Dendritic cell treated with granulocyte-macrophage colony-stimulating factor and Interleukin-4, amounts not matched to agents 40 ng/mL and 50 ng/mL, for 4 days (primary cell): ENCODE results near the gene MRTFB.

ENCODE experiments used
- H3K27ac Mint-ChIP-seq: one replicate; pipeline ENCODE4 v1.8.0; 2022; ENCODE audit warnings: mild to moderate bottlenecking, mixed read lengths
- H3K27me3 Mint-ChIP-seq: one replicate; pipeline ENCODE4 v1.8.0; 2022; ENCODE audit warnings: mild to moderate bottlenecking, mixed read lengths
- H3K36me3 Mint-ChIP-seq: one replicate; pipeline ENCODE4 v1.8.0; 2022; ENCODE audit warnings: low read depth, mixed read lengths
- H3K4me1 Mint-ChIP-seq: one replicate; pipeline ENCODE4 v1.8.0; 2022; ENCODE audit warnings: low read depth, mixed read lengths
- H3K4me3 Mint-ChIP-seq: one replicate; pipeline ENCODE4 v1.8.0; 2022; ENCODE audit warnings: mild to moderate bottlenecking, moderate library complexity, mixed read lengths
- H3K9me3 Mint-ChIP-seq: one replicate; pipeline ENCODE4 v1.8.0; 2022; ENCODE audit warnings: mixed read lengths
- intact Hi-C: fragments of 100-400 bp; cut with micrococcal nuclease; formaldehyde crosslinking; loops from one replicate; pipeline ENCODE4 v1.15.0; 2022

The MRTFB gene

DNA sequence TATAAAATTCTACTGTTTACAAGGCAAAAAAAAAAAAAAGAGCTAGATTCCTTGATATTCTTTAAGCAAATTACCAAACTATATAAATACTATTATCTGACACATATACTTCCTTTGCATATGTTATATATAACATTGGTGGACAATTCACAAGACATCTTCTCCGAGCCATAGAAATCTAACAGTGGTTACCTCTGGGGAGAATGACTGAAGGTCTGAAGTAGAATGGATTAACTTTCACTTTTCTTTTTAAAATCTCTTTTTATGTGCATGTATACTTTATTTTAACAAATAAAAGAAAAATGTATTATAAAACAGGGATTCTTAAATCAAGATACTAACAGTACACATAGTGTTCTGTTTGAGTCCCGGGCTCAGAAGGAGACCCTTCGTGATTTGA, 131.0 kb downstream of the MRTFB start:
- Mint-ChIP-seq H3K4me1 (peaks cover 23% of the 10 kb centered on the region), H3K27me3 (no peaks in the 10 kb centered on the region), H3K36me3 (no peaks in the 10 kb centered on the region), H3K9me3 (no peaks in the 10 kb centered on the region), H3K4me3 (no peak overlapping the region), H3K27ac (no peak overlapping the region)
- intact Hi-C loops: no loop called here

DNA sequence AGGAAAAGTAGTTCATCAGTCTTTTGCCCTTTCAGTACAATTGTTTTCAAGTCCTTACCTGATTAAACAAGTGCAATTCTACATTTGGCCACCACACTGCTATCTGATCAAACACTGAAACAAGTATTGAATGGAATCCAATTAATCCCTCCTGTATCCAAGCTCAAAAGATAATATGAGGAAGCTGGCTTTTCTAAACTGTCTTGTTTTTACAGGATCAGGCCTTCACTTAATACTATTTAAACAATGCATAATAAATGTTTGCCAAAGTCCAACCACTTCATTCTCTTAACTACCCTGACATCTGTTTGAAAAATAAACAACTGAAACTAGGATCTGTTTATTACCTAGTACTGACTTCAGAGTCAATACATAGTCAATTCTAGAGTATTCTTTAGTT, 131.6 kb downstream of the MRTFB start:
- Mint-ChIP-seq H3K9me3 (no peaks in the 10 kb centered on the region), H3K4me3 (no peak overlapping the region), H3K4me1 (peaks cover 17% of the 10 kb centered on the region), H3K27me3 (no peaks in the 10 kb centered on the region), H3K27ac (no peak overlapping the region), H3K36me3 (no peaks in the 10 kb centered on the region)
- intact Hi-C loops: no loop called here

DNA sequence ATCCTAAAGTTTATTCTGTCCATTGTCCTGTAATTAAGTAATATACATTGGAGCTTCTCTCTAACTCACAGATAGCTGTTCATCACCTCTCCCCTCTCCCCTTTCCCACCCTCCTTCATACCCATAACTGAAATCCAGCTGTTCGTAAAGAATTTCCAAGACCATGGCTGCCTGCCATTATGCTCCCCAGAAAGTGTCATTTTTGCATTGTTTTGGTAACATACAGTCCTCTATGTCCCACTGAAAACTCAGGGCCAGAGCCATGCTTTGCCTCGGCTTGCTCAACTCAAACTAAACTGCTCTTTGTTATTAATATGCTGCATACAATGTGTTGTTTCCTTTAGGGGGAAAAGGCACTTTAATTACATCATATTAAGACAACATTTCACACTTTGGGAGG, 132.0 kb downstream of the MRTFB start:
- intact Hi-C loops: no loop called here
- Mint-ChIP-seq H3K9me3 (no peaks in the 10 kb centered on the region), H3K4me3 (no peak overlapping the region), H3K27me3 (no peaks in the 10 kb centered on the region), H3K36me3 (no peaks in the 10 kb centered on the region), H3K27ac (no peak overlapping the region), H3K4me1 (peaks cover 14% of the 10 kb centered on the region)

- Mint-ChIP-seq H3K4me1 (no peaks in the 10 kb centered on the region), H3K4me3 (no peak overlapping the region), H3K27me3 (no peaks in the 10 kb centered on the region), H3K9me3 (no peaks in the 10 kb centered on the region), H3K36me3 (no peaks in the 10 kb centered on the region), H3K27ac (no peak overlapping the region)
- intact Hi-C loops: no loop called here
Observed at GRCh38 chr16:14205666-14206065, 134.5 kb downstream of the MRTFB start.

DNA sequence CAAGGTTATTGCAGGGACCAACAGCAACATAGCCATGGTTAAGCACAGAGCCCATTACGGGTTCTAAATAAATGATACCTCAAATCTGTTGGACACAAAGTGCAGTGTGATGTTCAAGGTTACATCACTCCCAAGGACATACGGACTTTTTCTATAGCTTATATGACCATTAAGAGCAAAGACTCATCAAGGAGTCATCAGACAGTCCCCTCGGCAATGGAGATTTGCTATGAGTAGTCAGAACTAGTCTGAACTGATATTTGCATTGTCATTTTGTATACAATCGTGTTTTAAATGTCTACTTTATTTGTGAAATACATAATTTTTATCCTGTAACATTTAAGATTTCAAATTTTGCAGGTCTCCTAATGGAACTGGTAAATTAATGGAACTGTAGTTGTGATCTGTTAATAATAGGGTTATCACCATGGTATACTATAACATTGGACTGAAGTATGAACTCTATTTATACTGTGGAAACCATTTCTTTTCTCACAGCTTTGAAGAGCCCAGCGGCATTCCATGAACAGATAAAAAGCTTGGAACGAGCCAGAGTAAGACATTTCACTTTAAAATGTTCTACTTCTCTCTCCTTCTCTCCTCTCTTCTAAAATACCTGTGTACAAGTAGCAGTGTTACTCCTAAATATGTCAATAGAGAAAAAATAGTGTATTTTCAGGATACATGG, 140.9 kb downstream of the MRTFB start:
- Mint-ChIP-seq H3K9me3 (no peaks in the 10 kb centered on the region), H3K4me1 (no peaks in the 10 kb centered on the region), H3K27ac (no peak overlapping the region), H3K36me3 (peaks cover 11% of the 10 kb centered on the region), H3K27me3 (no peaks in the 10 kb centered on the region), H3K4me3 (no peak overlapping the region)
- intact Hi-C loops: no loop called here

DNA sequence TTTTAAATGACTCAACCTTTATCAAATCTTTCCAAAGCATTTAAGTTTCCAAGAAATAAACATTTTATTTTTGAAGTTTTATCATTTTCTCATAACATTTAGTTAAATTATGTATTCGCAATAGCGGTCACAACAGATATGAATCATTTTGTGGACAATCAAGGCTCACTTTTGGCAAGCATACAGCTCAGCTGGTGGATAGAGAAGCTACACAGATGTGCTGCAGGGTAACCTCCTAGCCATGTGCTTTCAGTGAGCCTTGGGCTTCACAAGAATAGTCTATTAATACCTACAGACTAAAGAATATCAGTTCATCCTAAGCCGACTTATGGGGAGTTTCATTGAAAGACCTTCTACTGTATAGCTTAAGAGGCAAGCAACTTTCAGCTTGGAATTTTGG, 144.8 kb downstream of the MRTFB start:
- Mint-ChIP-seq H3K27ac (no peak overlapping the region), H3K4me1 (no peaks in the 10 kb centered on the region), H3K9me3 (no peaks in the 10 kb centered on the region), H3K36me3 (peaks cover 25% of the 10 kb centered on the region), H3K4me3 (no peak overlapping the region), H3K27me3 (no peaks in the 10 kb centered on the region)
- intact Hi-C loops: no loop called here

- Mint-ChIP-seq H3K4me1 (no peaks in the 10 kb centered on the region), H3K4me3 (no peak overlapping the region), H3K36me3 (peaks cover 47% of the 10 kb centered on the region), H3K27ac (no peak overlapping the region), H3K27me3 (no peaks in the 10 kb centered on the region), H3K9me3 (peaks cover 9% of the 10 kb centered on the region)
- intact Hi-C loops: no loop called here
Observed at GRCh38 chr16:14219983-14220382, 148.9 kb downstream of the MRTFB start.

DNA sequence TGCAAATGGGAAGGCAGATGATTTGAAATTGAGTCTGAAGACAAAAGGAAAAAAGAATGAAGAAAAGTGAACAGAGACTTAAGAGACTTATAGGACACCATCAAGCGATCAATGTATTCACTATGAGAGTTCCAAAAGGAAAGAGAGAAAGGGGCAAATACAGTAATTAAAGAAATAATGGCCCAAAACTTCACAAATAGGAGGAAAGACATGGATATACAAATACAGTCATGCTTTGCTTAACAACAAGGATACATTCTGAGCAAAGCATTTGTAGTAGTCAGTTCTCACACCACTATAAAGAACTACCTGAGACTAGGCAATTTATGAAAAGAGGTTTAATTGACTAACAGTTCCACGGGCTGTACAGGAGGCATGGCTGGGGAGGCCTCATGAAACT, 152.5 kb downstream of the MRTFB start:
- no peaks in the 10 kb centered on the region for H3K27me3 Mint-ChIP-seq
- intact Hi-C loops: no loop called here
- no peak overlapping the region for H3K27ac Mint-ChIP-seq
- H3K9me3 Mint-ChIP-seq: peaks cover 18% of the 10 kb centered on the region
- H3K4me1 Mint-ChIP-seq: no peaks in the 10 kb centered on the region
- peaks cover 30% of the 10 kb centered on the region for H3K36me3 Mint-ChIP-seq
- no peak overlapping the region for H3K4me3 Mint-ChIP-seq

DNA sequence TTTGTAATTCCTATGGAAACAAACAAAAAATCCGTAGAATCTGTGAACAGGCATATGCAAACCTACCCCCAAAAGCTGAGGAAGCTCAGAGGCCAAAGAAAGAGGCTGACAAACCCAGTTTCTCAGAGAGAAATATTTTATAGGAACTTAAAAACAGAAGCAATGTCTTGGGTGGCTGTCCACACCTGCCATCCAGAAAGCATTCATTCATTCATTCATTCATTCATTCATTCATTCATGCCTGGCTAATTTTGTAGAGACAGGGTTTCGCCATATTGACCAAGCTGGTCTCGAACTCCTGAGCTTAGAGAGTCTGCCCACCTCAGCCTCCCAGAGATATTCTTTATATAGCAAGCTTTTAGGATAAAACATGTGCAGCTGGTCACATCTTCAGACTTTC, 154.3 kb downstream of the MRTFB start:
- Mint-ChIP-seq H3K4me3 (no peak overlapping the region), H3K4me1 (no peaks in the 10 kb centered on the region), H3K9me3 (peaks cover 18% of the 10 kb centered on the region), H3K27me3 (no peaks in the 10 kb centered on the region), H3K27ac (no peak overlapping the region), H3K36me3 (peaks cover 30% of the 10 kb centered on the region)
- intact Hi-C loops: no loop called here

DNA sequence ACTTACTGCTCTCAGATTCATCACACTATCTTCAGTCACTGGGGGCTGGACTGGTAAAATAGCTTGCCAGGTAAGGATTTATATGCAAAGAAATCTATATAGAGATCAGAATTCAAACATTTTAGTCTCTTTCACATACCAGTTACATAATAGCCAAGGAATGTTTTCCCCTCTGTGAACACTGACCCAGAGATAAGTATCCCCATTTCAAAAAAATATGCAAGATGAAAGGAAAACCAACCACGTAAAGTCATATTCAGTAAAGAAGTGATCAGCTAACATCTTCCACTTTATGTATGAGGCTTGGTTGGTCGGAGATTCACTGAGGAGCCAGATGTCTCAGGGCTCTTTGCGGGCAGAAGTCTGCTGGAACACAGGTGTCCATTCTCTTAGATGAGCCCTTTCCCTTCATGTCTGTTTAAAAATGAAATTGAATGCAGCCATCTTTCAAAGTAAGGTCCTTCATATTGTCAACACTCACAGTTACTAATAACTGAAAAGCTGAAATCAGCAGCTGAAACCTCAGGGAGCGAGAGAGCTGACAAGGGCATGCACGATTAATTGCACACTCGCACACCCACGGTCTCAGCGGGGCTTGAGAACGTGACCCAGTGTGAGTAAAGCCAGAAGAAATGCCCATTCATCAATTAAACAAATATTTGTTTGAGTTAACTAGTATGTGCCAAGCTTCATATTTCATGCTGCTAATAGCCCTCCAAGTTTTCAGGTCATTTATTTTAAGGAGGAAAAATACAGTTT, 161.2 kb downstream of the MRTFB start:
- H3K4me3 Mint-ChIP-seq: no peak overlapping the region
- peaks cover 16% of the 10 kb centered on the region for H3K36me3 Mint-ChIP-seq
- H3K27me3 Mint-ChIP-seq: no peaks in the 10 kb centered on the region
- intact Hi-C loops: no loop called here
- peaks cover 4% of the 10 kb centered on the region for H3K9me3 Mint-ChIP-seq
- H3K4me1 Mint-ChIP-seq: no peaks in the 10 kb centered on the region
- no peak overlapping the region for H3K27ac Mint-ChIP-seq

DNA sequence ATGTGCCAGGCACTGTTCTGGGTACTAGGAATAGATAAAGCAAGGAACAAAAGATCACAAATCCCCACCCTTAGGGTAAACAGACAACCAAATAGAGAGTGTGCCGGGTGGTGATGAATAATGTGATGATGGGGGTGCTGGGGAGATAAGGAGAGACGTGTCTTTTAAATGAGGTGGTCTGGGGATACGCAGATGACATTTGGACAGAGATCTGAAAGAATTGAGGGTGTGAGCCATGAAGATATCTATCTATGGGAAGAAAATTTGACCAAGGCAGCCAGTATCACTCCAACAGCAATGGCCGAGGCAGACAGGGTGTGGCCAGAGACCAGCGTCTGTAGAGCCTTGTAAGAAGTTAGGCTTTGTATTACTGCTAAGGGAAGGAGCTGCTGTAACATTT, 165.3 kb downstream of the MRTFB start:
- Mint-ChIP-seq H3K9me3 (no peaks in the 10 kb centered on the region), H3K27ac (no peak overlapping the region), H3K27me3 (no peaks in the 10 kb centered on the region), H3K4me1 (no peaks in the 10 kb centered on the region), H3K36me3 (peaks cover 28% of the 10 kb centered on the region), H3K4me3 (no peak overlapping the region)
- intact Hi-C loops: no loop called here

DNA sequence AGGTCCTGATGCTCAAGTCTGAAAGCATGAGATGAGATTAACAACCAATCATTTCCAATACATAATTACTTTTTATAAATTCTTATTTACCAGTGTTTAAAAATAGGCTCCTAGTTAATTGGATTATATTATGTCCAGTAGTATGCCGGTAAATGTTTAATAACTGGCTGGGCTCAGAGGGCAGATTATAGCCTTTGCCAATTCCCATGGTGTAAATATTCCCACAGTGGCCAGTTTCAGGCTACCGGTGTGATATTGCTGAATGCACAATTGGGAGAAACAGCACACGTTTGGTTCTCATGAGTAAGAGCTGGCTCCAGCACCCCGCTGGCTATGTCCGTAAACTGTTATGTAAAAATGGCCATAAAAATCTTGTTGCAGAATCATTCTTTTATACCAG, 167.6 kb downstream of the MRTFB start:
- no peaks in the 10 kb centered on the region for H3K4me1 Mint-ChIP-seq
- H3K9me3 Mint-ChIP-seq: no peaks in the 10 kb centered on the region
- no peaks in the 10 kb centered on the region for H3K27me3 Mint-ChIP-seq
- H3K4me3 Mint-ChIP-seq: no peak overlapping the region
- intact Hi-C loops: no loop called here
- peaks cover 28% of the 10 kb centered on the region for H3K36me3 Mint-ChIP-seq
- no peak overlapping the region for H3K27ac Mint-ChIP-seq

DNA sequence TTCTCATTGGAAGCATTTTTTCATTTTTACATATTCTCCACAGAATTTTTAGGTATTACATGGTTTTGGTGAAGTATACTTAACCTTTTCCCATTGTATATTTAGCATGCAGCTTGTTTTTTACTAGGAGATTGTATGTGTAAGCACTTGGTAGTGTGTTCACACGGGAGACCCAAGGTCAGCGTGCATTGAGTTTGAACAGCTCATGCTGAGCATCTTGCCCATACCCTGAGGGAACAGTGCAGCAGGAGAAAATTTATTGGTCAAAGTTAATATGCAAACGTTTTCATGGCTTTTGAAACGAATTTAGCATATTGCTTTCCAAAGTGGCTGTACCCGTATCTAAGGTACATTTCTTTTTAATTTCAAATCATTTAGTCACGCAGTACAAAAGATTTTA, 168.7 kb downstream of the MRTFB start:
- Mint-ChIP-seq H3K9me3 (no peaks in the 10 kb centered on the region), H3K4me3 (no peak overlapping the region), H3K27me3 (no peaks in the 10 kb centered on the region), H3K4me1 (no peaks in the 10 kb centered on the region), H3K36me3 (peaks cover 18% of the 10 kb centered on the region), H3K27ac (no peak overlapping the region)
- intact Hi-C loops: no loop called here

DNA sequence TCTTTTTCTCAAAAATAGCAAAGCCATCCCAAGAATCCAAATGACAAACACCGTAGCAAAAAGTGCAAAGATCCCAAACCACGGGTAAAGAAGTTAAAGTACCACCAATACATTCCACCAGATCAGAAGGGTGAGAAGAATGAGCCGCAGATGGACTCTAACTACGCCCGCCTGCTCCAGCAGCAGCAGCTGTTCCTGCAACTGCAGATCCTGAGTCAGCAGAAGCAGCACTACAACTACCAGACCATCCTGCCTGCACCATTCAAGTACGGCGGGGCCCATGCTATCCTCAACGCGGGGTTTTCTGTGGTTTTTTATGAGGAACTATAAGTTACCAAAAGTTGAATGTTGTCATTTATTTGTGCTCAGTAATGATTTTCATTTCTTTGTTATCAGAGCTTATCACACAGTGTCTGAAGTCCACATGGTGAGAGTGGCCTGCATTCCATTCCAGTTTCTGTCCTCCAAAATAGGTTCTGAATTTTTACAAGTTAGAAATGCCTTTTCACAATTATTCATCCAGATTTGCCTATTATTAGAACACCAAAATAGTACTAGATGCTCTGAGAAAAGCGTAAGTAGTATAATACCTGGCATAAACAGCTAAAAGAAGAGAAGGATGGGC, 169.2 kb downstream of the MRTFB start:
- no peak overlapping the region for H3K4me3 Mint-ChIP-seq
- intact Hi-C loops: no loop called here
- H3K27me3 Mint-ChIP-seq: no peaks in the 10 kb centered on the region
- no peaks in the 10 kb centered on the region for H3K4me1 Mint-ChIP-seq
- peaks cover 17% of the 10 kb centered on the region for H3K36me3 Mint-ChIP-seq
- H3K9me3 Mint-ChIP-seq: no peaks in the 10 kb centered on the region
- no peak overlapping the region for H3K27ac Mint-ChIP-seq
